ENCODE measurements around the gene ANKRD9.

GRCh38 chr14:102469261-102469660 lies 40.3 kb downstream of the ANKRD9 start:
- TF ChIP-seq, protein P1, sequence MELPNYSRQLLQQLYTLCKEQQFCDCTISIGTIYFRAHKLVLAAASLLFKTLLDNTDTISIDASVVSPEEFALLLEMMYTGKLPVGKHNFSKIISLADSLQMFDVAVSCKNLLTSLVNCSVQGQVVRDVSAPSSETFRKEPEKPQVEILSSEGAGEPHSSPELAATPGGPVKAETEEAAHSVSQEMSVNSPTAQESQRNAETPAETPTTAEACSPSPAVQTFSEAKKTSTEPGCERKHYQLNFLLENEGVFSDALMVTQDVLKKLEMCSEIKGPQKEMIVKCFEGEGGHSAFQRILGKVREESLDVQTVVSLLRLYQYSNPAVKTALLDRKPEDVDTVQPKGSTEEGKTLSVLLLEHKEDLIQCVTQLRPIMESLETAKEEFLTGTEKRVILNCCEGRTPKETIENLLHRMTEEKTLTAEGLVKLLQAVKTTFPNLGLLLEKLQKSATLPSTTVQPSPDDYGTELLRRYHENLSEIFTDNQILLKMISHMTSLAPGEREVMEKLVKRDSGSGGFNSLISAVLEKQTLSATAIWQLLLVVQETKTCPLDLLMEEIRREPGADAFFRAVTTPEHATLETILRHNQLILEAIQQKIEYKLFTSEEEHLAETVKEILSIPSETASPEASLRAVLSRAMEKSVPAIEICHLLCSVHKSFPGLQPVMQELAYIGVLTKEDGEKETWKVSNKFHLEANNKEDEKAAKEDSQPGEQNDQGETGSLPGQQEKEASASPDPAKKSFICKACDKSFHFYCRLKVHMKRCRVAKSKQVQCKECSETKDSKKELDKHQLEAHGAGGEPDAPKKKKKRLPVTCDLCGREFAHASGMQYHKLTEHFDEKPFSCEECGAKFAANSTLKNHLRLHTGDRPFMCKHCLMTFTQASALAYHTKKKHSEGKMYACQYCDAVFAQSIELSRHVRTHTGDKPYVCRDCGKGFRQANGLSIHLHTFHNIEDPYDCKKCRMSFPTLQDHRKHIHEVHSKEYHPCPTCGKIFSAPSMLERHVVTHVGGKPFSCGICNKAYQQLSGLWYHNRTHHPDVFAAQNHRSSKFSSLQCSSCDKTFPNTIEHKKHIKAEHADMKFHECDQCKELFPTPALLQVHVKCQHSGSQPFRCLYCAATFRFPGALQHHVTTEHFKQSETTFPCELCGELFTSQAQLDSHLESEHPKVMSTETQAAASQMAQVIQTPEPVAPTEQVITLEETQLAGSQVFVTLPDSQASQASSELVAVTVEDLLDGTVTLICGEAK (IDR thresholded peaks at IDR 0.05; ENCODE audit: borderline replicate concordance): no peak
- TF ChIP-seq SUPT20H (IDR thresholded peaks at IDR 0.05; ENCODE audit: borderline replicate concordance, control insufficient read depth, low read depth, low read length) (no peak), CBFB (IDR thresholded peaks at IDR 0.05; ENCODE audit: low read depth) (no peak), EP300 (IDR thresholded peaks at IDR 0.05; ENCODE audit: borderline replicate concordance in 1 of 2, control insufficient read depth in 1 of 2, low read depth in 2 of 2, low read length in 2 of 2) (no peak), CTCF (IDR thresholded peaks at IDR 0.05 in 2 of 3, conservative IDR thresholded peaks at IDR 0.05 in 1 of 3; ENCODE audit: control insufficient read depth in 2 of 3, extremely low read depth in 1 of 3, insufficient read depth in 1 of 3, low read depth in 3 of 3, low read length in 3 of 3) (no peak), NR2C1 (IDR thresholded peaks at IDR 0.05) (no peak), FOXM1 (IDR thresholded peaks at IDR 0.05; ENCODE audit: low read depth, low read length) (no peak), YY1 (IDR thresholded peaks at IDR 0.05; ENCODE audit: low read depth, low read length) (no peak)

All from GM12878 (cell line).